Gastroesophageal sphincter (tissue), 3 donors: Measurements from ENCODE around the gene APBB3.

Experiments
- EP300 ChIP-seq: sonication (generic); formaldehyde crosslinking; IDR thresholded peaks from one replicate; pipeline ENCODE4 v1.6.1; 2017; ENCODE audit warnings: antibody characterized with exemption, mild to moderate bottlenecking
- TF ChIP-seq, protein P1 (sequence below), 4 experiments: fragments of 200-600 bp in 2 of 4; fragments of 450-650 bp in 2 of 4; sonication (generic) in 1 of 4; IDR thresholded peaks; one replicate each; pipeline ENCODE4 v1.5.1; 2017 to 2019; ENCODE audit warnings: antibody characterized with exemption in 4 of 4, mild to moderate bottlenecking in 2 of 4, moderate library complexity in 2 of 4

DNA sequence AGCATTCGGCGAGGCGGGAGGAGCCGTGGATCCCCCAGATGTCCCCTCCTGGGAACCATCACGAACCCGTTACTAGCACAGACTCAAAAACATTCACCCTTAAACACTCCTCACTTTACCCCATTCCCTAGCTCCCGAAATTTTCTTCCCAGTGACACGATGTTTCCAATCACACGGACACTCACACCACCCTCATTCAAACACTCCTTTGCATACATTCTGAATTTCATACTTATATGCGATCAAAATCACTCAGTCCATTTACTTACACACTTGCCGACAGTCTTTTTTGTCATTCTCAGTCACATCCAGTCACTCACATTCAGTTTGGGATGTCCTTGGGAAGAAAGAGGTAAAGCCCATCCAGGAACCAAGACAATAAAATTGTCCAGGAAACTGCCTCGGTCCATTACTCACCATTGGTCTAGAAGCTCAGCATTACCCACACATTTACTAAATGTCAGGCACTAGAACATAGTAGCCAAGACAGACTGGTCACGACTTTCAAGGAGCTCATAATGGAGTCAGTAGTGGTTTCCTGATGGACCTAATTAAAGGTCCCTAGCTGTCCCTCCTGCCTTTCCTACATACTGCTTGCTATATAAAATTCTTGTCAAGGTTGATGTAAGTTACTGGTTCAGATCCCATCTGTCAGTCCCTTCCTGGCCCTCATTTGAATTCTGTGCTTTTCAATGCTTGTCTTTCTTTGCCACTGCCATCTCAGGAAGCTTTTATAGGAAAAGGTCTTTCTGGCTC is 804 bp upstream of the APBB3 start:
- TF ChIP-seq, protein P1, sequence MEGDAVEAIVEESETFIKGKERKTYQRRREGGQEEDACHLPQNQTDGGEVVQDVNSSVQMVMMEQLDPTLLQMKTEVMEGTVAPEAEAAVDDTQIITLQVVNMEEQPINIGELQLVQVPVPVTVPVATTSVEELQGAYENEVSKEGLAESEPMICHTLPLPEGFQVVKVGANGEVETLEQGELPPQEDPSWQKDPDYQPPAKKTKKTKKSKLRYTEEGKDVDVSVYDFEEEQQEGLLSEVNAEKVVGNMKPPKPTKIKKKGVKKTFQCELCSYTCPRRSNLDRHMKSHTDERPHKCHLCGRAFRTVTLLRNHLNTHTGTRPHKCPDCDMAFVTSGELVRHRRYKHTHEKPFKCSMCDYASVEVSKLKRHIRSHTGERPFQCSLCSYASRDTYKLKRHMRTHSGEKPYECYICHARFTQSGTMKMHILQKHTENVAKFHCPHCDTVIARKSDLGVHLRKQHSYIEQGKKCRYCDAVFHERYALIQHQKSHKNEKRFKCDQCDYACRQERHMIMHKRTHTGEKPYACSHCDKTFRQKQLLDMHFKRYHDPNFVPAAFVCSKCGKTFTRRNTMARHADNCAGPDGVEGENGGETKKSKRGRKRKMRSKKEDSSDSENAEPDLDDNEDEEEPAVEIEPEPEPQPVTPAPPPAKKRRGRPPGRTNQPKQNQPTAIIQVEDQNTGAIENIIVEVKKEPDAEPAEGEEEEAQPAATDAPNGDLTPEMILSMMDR (IDR thresholded peaks at IDR 0.05): no peak
- TF ChIP-seq EP300: no peak
